GM12874 (cell line): ENCODE data around the gene PPM1E.

Source experiments
- CTCF ChIP-seq: IDR thresholded peaks from 2 replicates; pipeline ENCODE4 v1.5.1; 2011; ENCODE audit warnings: low read depth, mild to moderate bottlenecking, control low read depth, low read length, moderate library complexity; ENCODE audit not compliant: insufficient read depth

PPM1E gene

DNA sequence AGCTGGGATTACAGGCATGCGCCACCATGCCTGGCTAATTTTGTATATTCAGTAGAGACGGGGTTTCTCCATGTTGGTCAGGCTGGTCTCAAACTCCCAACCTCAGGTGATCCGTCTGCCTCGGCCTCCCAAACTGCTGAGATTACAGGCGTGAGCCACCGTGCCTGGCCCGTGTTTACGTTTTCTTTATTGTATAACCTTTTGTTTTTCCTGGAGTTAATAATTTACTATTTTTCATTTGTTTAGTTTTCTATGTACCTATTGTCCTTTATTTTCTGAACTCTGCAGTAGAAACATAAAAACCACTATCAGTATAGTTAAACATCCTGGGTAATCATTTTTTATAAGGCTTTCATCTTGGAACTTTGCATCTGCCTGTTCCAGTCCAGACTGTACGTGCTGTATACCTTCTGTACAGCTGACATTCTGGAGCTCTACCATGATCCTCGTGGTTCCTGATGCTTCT lies 73.6 kb downstream of the PPM1E start:
- TF ChIP-seq CTCF: no peak

- no peak for TF ChIP-seq CTCF
These were observed 76.1 kb downstream of the PPM1E start for GRCh38 chr17:58831780-58832179.

GRCh38 chr17:58832514-58832913 lies 76.9 kb downstream of the PPM1E start:
- no peak for TF ChIP-seq CTCF

GRCh38 chr17:58837699-58838098 lies 82.0 kb downstream of the PPM1E start:
- TF ChIP-seq CTCF: no peak

DNA sequence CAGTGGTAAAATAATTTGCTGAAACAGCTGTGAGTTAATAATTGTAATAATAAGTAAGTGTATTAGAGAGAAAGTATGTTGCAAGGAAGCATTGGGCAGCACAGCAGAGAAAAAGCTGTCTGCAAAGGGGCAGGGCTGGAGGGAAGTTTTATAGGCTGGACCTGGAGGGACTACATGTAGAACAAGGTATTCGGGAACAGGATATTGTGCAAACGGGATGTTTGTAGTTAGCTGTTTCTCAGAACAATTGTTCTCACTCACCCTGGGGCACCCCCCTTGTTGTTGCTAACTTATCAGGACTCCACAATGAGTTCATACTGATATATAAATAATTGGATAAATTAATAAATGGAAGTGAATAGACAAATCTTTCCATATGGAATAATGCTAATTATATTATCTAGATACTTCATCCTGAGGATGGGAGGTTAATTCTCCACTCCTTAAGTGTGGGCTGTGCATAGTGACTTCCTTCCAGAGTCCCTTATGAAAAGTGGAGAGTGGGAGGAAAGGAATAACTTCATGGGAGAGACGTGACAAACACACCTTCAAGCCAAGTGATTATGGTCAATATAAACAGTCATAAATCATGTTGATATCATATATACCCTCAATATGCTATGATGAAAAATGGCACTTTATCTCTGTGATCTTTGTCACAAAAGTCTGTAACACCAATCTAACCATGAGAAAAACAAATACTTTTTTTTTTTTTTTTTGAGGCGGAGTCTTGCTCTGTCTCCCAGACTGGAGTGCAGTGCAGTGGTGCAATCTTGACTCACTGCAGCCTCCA lies 85.4 kb downstream of the PPM1E start:
- no peak for TF ChIP-seq CTCF

DNA sequence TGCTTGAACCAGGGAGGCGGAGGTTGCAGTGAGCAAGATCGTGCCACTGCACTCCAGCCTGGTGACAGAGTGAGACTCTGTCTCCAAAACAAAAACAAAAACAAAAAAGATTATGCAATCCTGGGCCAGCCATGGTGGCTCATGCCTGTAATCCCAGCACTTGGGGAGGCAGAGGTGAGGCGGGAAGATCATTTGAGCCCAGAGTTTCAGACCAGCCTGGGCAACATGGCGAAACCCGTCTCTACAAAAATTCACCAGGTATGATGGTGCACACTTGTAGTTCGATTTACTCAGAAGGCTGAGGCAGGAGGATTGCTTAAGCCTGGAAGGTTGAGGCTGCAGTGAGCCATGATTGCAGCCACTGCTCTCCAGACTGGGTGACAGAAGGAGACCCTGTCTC lies 109.6 kb downstream of the PPM1E start:
- TF ChIP-seq CTCF: no peak

- no peak for TF ChIP-seq CTCF
These were observed 115.1 kb downstream of the PPM1E start for GRCh38 chr17:58870747-58871146.

- TF ChIP-seq CTCF: no peak
These were observed 118.3 kb downstream of the PPM1E start for GRCh38 chr17:58873926-58874325.
